GM08714 (cell line): ENCODE results near the gene PRR35.
"Not testable (repeated sequence)": the region's sequence is repeated elsewhere in the genome, so short reads cannot be mapped to it uniquely, and the experiment has no call there.

Experiments
- H3K4me3 ChIP-seq: fragments of 200-500 bp; sonication (Bioruptor generic); 2 replicates; pipeline ENCODE4 v1.5.1; 2014; ENCODE audit warnings: mild to moderate bottlenecking, low read length, inconsistent platforms
- ZNF274 ChIP-seq: IDR thresholded peaks from 2 replicates; pipeline ENCODE4 v1.6.1; 2012; ENCODE audit warnings: mild to moderate bottlenecking, low read depth, low read length

PRR35 gene

GRCh38 chr16:591892-592517, 31.8 kb downstream of the PRR35 start:
- TF ChIP-seq ZNF274 = no peak
- H3K4me3 ChIP-seq = no peak overlapping the region

DNA sequence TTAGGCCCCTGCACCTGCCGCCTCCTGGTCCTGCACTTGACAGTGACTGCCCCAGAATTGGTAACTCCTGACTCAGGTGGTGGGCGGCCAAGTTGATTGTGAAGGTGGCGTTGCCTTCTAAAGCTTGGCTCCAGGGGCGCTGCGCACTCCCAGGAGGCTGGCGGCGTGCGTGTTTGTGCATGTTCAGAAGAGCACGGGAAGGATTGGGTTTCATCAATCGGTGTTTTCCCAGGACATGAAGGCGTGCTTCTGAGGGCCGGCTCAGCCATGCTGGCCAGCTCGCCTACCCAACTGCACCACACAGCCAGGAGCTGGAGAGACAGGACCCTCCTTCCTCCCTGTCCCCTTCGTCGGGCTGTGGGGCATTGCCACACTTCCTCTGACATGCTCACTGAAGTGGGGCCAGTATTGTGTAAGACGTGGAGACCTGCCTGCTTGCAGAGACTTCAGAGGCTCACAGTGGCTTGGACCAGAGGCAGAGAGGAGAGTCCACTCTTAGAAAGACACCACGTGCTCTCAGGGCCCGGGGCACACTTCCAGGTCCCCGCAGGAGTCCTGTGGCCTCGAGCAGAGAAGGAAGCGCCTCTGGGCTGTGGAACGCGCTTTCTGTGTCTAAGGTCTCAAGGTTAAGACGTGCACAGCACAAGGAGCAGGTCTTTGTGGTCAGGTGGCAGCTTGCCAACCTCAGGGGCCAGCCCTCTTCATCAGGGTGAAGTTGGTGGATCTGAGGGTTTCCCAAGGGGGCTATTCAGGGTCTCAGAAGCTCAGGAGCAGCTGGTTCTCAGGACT, 32.5 kb downstream of the PRR35 start:
- no peak overlapping the region for H3K4me3 ChIP-seq
- no peak for TF ChIP-seq ZNF274

DNA sequence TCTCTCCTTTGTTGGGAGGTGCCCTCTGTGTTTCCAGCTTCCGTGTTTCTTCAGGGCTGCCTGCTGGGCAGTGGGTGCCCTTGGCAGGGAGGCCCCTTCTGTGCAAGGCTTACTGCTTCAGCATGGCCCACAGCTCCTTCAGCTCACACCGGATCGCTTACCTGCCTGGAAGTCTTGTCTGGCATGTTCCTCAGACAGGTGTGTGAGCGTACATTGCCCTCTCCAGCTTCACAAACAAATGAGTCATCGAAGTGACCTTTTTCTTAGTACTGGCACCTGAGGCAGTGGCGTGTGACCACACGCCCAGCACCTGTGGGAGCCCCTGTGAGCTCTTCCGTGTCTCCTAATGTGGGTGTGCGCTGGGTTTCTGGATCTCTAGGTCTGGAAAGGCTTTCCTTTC, 33.2 kb downstream of the PRR35 start:
- H3K4me3 ChIP-seq = no peak overlapping the region
- no peak for TF ChIP-seq ZNF274

DNA sequence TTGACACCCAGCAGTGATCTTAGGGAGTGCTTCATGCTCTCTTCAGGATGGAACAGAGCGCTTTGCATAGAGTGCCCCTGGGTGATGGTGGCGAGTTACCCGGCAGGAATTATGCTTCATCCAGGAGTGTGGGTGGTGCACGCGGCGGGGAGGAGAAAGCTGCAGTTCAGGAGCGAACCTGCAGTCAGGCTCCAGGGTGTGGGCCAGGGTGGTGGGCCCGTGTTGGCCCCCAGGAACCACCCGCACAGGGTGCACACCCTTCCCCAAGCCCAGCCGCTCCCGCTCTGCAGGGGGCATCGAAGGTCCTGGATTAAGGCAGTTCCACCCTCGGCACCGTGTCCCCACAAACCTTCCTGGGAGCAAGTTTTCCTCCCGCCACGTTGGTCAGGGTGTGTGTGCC, 33.6 kb downstream of the PRR35 start:
- no peak for TF ChIP-seq ZNF274
- H3K4me3 ChIP-seq = no peak overlapping the region

DNA sequence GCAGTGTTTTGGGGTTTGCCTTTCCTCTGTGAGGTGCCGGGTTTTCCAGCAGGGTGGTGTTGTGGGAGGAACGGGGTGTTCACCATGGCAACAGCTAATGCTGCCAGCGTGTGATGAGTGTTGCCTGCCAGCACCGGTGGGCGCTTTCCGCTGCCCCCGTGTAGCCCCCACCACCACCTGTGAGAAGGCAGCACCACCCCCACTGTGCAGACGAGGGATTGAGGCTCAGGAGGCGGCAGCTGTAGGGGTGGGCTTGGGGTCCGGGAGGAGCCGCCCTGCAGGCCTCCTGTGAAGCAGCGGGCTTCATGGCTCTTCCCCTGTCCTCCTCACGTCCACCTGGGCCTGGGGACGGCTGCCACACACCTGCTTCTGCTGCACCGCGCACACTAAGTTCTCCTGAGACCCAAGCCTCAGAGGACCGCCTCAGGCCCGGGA, 34.9 kb downstream of the PRR35 start:
- TF ChIP-seq ZNF274 = no peak

DNA sequence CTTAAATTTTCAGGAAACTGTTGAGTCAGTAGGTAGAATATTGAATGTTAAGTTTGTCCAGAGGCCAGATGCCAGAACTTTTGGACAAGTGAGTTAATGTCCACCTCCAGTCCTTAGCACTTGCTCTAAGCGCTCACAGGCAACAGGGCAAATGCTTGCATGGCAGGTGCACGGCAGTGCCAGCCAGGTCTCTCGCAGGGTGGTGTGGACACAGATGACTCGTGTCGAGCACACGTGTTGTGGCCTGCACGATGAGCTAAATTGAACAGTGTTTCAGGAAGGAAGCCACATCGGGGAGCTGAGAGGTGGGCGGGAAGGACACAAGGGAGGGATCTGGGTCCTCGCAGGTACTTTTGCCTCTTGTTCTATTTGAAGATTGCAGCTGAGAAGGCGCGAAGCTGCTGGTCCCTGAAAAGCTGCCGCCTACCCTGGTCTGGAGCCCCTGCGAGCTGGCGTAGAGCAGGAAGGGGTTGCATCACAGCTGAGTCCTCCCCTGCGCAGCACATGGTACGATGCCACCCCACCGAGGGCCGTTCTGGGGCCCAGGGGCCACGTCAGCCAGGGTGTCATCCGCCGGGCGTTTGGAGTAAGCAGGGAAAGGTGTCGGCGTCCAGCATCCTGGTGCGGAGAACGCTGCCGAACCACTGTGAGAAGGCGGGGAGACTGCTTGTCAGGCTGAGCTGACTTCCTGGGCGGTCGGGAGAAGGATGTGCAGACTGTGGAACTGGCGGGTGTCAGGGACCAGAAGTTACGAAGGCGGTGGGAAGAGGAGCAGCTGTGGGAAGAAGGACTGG, 35.9 kb downstream of the PRR35 start:
- H3K4me3 ChIP-seq = no peak overlapping the region
- no peak for TF ChIP-seq ZNF274

More for the DNA sequence above, 34.9 kb downstream of the PRR35 start:
- no peak overlapping the region for H3K4me3 ChIP-seq

DNA sequence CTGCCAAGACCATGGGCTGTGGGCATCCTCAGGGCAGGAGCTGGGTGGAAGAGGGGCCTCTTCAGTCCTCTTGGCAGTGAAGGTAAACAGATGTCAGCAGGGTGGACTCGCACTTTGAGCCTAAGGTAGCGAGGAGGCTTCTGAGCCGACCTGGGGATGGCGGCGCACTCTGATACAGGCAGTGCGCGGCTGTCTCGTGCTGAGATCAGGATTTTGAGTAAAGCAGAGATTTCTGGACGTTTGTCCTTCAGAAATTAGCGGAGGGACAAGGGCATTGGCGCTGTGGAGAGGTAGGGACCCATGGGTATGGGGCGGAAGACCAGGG, 36.5 kb downstream of the PRR35 start:
- no peak overlapping the region for H3K4me3 ChIP-seq
- no peak for TF ChIP-seq ZNF274

DNA sequence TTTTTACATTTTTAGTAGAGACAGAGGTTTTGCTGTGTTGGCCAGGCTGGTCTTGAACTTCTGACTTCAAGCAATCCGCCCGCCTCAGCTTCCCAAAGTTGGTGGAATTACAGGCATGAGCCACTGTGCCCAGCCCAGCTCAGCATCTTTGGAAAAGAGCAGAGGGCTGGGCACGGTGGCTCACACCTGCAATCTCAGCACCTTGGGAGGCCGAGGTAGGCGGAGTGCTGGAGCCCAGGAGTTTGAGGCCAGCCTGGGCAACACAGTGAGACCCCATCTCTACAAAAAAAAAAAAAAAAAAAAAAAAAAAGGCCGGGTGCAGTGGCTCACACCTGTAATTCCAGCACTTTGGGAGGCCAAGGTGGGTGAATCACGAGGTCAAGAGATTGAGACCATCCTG, 37.5 kb downstream of the PRR35 start:
- not testable (repeated sequence) for H3K4me3 ChIP-seq

DNA sequence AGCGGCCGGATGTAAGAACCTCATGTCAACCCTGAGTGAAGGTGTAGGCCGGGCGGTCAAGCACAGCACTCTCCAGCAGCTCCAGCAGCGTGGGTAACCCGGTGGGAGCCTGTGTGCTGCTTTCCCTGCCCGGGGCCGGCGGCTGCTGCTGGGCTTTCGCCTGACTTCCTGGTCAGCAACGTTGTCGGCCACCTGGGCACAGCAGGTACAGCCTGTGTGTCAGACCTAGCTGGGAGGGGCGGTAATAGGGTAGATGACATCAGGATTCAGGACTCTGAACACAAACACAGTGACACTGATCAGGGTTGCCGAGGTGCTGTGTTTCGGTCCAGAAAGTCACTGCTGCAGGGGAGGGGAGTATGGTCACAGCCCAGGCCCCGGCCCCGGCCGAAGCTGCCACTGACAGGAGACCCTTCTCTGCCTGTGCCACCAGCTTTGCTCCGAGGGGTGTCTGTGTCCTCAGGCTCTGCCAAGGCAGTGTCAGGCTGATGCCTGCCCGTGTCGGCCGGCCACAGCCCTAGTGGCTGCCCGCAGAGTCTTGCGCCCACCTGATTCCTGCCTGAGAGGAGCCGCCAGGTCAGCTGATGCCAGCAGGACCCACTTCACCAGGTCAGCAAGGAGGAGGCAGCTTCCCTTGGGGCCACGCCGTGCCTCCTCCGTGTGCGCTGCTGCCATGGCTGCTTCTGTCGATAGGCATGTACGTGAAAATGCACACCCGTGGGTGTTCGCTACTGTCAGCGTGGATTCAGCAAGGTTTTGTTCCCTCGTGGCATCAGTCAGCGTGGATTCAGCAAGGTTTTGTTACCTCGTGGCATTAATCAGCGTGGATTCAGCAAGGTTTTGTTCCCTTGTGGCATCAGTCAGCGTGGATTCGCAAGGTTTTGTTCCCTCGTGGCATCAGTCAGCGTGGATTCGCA, 38.9 kb downstream of the PRR35 start:
- no peak for TF ChIP-seq ZNF274
- no peak overlapping the region for H3K4me3 ChIP-seq

DNA sequence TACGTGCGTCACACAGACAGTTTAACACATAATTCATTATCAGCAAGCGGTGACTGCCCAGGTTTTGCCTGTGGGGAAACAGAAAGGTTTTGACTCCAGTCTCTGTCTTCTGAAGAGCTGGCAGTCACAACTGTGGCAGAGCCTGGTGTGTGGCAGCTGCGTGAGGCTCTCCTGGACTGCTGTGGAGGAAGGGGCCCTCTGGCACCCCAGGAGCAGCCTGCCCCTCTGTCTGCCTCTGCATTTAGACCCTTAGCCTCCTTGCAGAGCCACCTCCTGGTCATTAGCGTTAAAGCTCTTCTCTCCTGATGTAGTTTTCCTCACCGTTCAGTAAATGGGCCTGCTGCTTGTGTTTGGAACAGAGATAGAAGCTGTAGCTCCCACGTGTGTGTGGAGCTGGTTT, 40.6 kb downstream of the PRR35 start:
- H3K4me3 ChIP-seq = no peak overlapping the region
- TF ChIP-seq ZNF274 = no peak

DNA sequence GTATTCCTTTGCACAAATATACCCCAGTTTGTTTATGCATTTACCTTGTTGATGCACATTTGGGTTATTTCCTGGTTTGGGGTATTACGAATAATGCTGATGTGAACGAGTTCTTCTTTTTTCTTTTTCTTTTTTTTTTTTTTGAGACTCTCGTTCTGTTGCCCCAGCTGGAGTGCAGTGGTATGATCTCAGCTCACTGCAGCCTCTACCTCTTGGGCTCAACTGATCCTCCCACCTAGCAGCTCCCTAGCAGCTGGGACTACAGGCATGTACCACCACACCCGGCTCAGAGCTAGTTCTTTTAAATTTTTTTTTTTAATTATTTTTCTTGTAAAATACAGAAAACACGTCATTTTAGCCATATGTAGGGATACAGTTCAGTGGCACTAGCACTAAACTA, 43.7 kb downstream of the PRR35 start:
- no peak overlapping the region for H3K4me3 ChIP-seq
- no peak for TF ChIP-seq ZNF274

DNA sequence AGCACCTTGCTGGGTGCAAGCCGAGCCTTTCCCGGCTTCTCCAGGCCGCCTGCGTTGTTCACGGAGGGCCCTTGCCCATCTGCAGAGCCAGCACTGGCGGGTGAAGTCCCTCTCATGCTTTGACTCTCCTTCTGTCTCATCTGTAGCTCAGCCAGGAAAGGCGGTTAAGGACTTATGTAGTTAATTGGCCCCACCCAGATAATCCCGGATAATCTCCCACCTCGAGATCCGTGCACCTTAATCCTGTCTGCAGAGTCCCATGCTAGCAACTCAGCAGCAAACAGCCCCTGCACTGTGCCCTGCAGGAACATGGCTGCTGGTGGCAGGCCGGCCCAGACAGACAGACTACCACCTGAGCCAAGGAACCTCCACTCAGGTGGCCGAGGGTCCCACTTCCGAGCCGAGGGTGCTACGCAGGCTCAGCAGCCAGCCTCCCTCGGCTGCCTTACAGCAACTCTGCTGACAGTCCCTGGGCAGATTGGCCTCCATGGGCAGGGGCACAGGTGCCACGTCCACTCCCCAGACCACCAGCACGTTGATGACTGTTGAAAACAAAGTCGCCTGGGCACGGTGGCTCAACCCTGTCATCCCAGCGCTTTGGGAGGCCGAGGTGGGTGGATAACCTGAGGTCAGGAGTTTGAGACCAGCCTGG, 46.6 kb downstream of the PRR35 start:
- no peak for TF ChIP-seq ZNF274
- H3K4me3 ChIP-seq = no peak overlapping the region

- no peak for TF ChIP-seq ZNF274
- no peak overlapping the region for H3K4me3 ChIP-seq
These were observed 47.8 kb downstream of the PRR35 start for GRCh38 chr16:608019-608418.
